B cell (primary cell): ENCODE measurements around the gene MORC2.

Experiments used
- EZH2 ChIP-seq: IDR thresholded peaks from 2 replicates; pipeline ENCODE4 v1.6.1; 2012; ENCODE audit warnings: borderline replicate concordance, low read depth, mild to moderate bottlenecking, moderate library complexity, low read length; ENCODE audit not compliant: insufficient read depth, poor library complexity, severe bottlenecking
- TF ChIP-seq, protein P1 (sequence below): fragments of 200-600 bp; IDR thresholded peaks from one replicate; pipeline ENCODE4 v1.8.0; 2022; ENCODE audit warnings: antibody characterized with exemption, mild to moderate bottlenecking

DNA sequence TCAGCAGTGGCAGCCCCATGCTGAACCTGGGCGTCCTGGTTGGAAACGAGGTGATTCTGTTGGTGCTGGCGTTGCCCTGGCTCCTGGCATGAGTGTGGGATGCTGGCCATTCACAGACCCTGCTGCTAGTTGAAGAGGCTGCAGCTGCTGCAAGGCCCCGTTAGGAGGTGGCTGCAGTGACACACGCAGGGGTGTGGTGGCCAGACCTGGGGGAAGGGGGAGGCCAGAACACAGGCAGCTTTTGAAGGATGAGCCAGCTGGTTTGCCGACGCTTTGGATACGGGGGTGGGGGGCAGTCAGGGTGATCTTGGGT, 77.2 kb downstream of the MORC2 start:
- TF ChIP-seq, protein P1, sequence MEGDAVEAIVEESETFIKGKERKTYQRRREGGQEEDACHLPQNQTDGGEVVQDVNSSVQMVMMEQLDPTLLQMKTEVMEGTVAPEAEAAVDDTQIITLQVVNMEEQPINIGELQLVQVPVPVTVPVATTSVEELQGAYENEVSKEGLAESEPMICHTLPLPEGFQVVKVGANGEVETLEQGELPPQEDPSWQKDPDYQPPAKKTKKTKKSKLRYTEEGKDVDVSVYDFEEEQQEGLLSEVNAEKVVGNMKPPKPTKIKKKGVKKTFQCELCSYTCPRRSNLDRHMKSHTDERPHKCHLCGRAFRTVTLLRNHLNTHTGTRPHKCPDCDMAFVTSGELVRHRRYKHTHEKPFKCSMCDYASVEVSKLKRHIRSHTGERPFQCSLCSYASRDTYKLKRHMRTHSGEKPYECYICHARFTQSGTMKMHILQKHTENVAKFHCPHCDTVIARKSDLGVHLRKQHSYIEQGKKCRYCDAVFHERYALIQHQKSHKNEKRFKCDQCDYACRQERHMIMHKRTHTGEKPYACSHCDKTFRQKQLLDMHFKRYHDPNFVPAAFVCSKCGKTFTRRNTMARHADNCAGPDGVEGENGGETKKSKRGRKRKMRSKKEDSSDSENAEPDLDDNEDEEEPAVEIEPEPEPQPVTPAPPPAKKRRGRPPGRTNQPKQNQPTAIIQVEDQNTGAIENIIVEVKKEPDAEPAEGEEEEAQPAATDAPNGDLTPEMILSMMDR, result no peak
- TF ChIP-seq EZH2, result no peak
